Measurements from ENCODE around the gene NUBPL.
"Not testable (repeated sequence)": the region's sequence is repeated elsewhere in the genome, so short reads cannot be mapped to it uniquely, and the experiment has no call there.

Gene NUBPL

GRCh38 chr14:31678421-31679249 lies 117.4 kb downstream of the NUBPL start:
- no peak for DNase-seq

GRCh38 chr14:31682768-31683167 lies 121.6 kb downstream of the NUBPL start:
- no peak for DNase-seq

- DNase-seq: no peak
Observed at GRCh38 chr14:31687726-31688125, 126.5 kb downstream of the NUBPL start.

GRCh38 chr14:31690056-31690455 lies 128.9 kb downstream of the NUBPL start:
- DNase-seq: no peak

GRCh38 chr14:31692376-31692781 lies 131.2 kb downstream of the NUBPL start:
- DNase-seq: no peak

- DNase-seq: no peak
Observed at GRCh38 chr14:31696378-31696777, 135.2 kb downstream of the NUBPL start.

- no peak for DNase-seq
Observed at GRCh38 chr14:31699809-31700208, 138.6 kb downstream of the NUBPL start.

GRCh38 chr14:31700282-31701074 lies 139.3 kb downstream of the NUBPL start:
- no peak for DNase-seq

- DNase-seq: no peak
Observed at GRCh38 chr14:31702130-31702529, 140.9 kb downstream of the NUBPL start.

GRCh38 chr14:31703056-31703455 lies 141.9 kb downstream of the NUBPL start:
- no peak for DNase-seq

- no peak for DNase-seq
Observed at GRCh38 chr14:31705731-31706130, 144.5 kb downstream of the NUBPL start.

GRCh38 chr14:31708661-31709060 lies 147.5 kb downstream of the NUBPL start:
- not testable (repeated sequence) for DNase-seq

- no peak for DNase-seq
Observed at GRCh38 chr14:31712244-31713127, 151.3 kb downstream of the NUBPL start.

GRCh38 chr14:31716208-31716607 lies 155.0 kb downstream of the NUBPL start:
- DNase-seq: no peak

GRCh38 chr14:31717294-31718085 lies 156.3 kb downstream of the NUBPL start:
- no peak for DNase-seq

- DNase-seq: no peak
Observed at GRCh38 chr14:31718585-31718984, 157.4 kb downstream of the NUBPL start.

GRCh38 chr14:31718985-31719384 lies 157.8 kb downstream of the NUBPL start:
- DNase-seq: no peak

GRCh38 chr14:31726337-31726736 lies 165.1 kb downstream of the NUBPL start:
- no peak for DNase-seq

- no peak for DNase-seq
Observed at GRCh38 chr14:31727797-31728196, 166.6 kb downstream of the NUBPL start.

GRCh38 chr14:31740688-31741087 lies 179.5 kb downstream of the NUBPL start:
- no peak for DNase-seq

- no peak for DNase-seq
Observed at GRCh38 chr14:31745741-31746140, 184.5 kb downstream of the NUBPL start.

- DNase-seq: no peak
Observed at GRCh38 chr14:31746326-31746725, 185.1 kb downstream of the NUBPL start.
